ENCODE measurements around the gene CORO2A. TPM values are rescaled to one million over a fixed set of nuclear protein-coding genes. Genes with fewer than 3 reads are reported as not detected.

CORO2A gene
- total and polyA plus RNA-seq, 10 of the 15 experiments (the other 5 are each of a cell fraction or from before 2014, with no cell fraction given), result 1.0 to 5.3 (median 3.5) TPM

- TF ChIP-seq SMAD5 (IDR thresholded peaks at IDR 0.05; ENCODE audit: low read depth) (no peak), SREBF1 (IDR thresholded peaks at IDR 0.05; ENCODE audit: low read length) (no peak), ZBED1 (IDR thresholded peaks at IDR 0.05; ENCODE audit: borderline replicate concordance) (no peak)
- TF ChIP-seq, protein P1, sequence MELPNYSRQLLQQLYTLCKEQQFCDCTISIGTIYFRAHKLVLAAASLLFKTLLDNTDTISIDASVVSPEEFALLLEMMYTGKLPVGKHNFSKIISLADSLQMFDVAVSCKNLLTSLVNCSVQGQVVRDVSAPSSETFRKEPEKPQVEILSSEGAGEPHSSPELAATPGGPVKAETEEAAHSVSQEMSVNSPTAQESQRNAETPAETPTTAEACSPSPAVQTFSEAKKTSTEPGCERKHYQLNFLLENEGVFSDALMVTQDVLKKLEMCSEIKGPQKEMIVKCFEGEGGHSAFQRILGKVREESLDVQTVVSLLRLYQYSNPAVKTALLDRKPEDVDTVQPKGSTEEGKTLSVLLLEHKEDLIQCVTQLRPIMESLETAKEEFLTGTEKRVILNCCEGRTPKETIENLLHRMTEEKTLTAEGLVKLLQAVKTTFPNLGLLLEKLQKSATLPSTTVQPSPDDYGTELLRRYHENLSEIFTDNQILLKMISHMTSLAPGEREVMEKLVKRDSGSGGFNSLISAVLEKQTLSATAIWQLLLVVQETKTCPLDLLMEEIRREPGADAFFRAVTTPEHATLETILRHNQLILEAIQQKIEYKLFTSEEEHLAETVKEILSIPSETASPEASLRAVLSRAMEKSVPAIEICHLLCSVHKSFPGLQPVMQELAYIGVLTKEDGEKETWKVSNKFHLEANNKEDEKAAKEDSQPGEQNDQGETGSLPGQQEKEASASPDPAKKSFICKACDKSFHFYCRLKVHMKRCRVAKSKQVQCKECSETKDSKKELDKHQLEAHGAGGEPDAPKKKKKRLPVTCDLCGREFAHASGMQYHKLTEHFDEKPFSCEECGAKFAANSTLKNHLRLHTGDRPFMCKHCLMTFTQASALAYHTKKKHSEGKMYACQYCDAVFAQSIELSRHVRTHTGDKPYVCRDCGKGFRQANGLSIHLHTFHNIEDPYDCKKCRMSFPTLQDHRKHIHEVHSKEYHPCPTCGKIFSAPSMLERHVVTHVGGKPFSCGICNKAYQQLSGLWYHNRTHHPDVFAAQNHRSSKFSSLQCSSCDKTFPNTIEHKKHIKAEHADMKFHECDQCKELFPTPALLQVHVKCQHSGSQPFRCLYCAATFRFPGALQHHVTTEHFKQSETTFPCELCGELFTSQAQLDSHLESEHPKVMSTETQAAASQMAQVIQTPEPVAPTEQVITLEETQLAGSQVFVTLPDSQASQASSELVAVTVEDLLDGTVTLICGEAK (IDR thresholded peaks at IDR 0.05; ENCODE audit: borderline replicate concordance), result no peak
These were observed 18.0 kb upstream of the CORO2A start (continued) for GRCh38 chr9:98210435-98210834.

DNA sequence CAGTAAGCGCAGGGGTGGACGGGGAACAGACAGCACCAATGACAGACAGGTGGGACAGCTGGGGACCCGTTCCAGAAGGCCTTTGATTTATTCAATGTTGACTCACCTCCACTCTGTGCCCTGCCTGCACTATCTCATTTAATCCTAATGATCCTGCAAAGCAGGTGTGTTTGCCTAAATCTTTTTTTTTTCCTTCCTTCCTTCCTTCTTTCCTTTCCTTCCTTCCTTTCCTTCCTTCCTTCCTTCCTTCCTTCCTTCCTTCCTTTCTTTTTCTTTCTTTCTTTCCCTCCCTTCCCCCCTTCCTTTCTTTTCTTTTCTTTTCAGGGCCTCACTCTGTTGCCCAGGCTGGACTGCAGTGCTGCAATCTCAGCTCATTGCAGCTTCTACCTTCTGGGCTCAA lies 17.1 kb upstream of the CORO2A start:
- 57% methylated on average over 3 of the region's 3 CpGs for WGBS (ENCODE audit: insufficient coverage, insufficient replicate concordance, low lambda C conversion rate, missing lambda C conversion rate)
- POLR2A ChIA-PET, result interaction anchor here (0.7 kb wide), 1 partner anchor 109 kb away, joined by 4 read pairs; no protein-coding TSS in a partner anchor
- BruUV-seq (replicated peaks), result no TSS peak

More for the DNA sequence above, 17.1 kb upstream of the CORO2A start:
- no peak overlapping the region for H3K27ac ChIP-seq (ENCODE audit: control insufficient read depth, insufficient read depth)
- no peaks in the 10 kb centered on the region; a peak in 1 of 4 replicates for H3K27me3 ChIP-seq (replicated peaks in 1 of 2; ENCODE audit: control insufficient read depth in 2 of 2, insufficient read depth in 2 of 2, low read length in 1 of 2)
- no peak overlapping the region for H3K4me2 ChIP-seq (ENCODE audit: control insufficient read depth, insufficient read depth)
- H3K4me1 ChIP-seq (ENCODE audit: control insufficient read depth, insufficient read depth, low read length), result no peaks in the 10 kb centered on the region; the same call in 1 of the 2 replicates
- no peak for DNase-seq (ENCODE audit: low read depth, low spot score)
- in situ Hi-C loops (cut with MboI), result no loop called here
- no peak overlapping the region for H3K4me3 ChIP-seq
- no peak overlapping the region for H3K9ac ChIP-seq (ENCODE audit: control insufficient read depth, insufficient read depth, low read length)
- ChIA-PET CTCF (interaction anchor here (0.5 to 1.6 kb wide), 5 partner anchors 8 to 372 kb away, joined by 3 to 4 read pairs (median 3); no protein-coding TSS in a partner anchor), RAD21 (ENCODE audit: unreplicated experiment) (interaction anchor here (0.6 to 1.7 kb wide), 2 partner anchors 15 to 54 kb away, joined by 4 read pairs; no protein-coding TSS in a partner anchor), SMC1A (ENCODE audit: uncharacterized antibody, unreplicated experiment) (no interaction called here)
- no peak for FAIRE-seq
- no peaks in the 10 kb centered on the region for H3K36me3 ChIP-seq (ENCODE audit: control insufficient read depth in 2 of 2, insufficient read depth in 2 of 2, low read length in 1 of 2)
- no peaks in the 10 kb centered on the region for H3K9me3 ChIP-seq (replicated peaks; ENCODE audit: control insufficient read depth, insufficient read depth, low read length)
- no peak for ATAC-seq
- intact Hi-C loops (cut with micrococcal nuclease; ENCODE audit: unreplicated experiment), result no loop called here
- no peak for TF ChIP-seq SMARCA5 (IDR thresholded peaks at IDR 0.05)
- TF ChIP-seq STAT3 (IDR thresholded peaks at IDR 0.05; ENCODE audit: low read depth, low read length), result no peak
- no peak for TF ChIP-seq E4F1 (IDR thresholded peaks at IDR 0.05; ENCODE audit: borderline replicate concordance, partially characterized antibody)
- no peak for TF ChIP-seq ZNF384 (IDR thresholded peaks at IDR 0.05; ENCODE audit: borderline replicate concordance, low read depth, low read length)
- TF ChIP-seq ZNF207 (IDR thresholded peaks at IDR 0.05; ENCODE audit: borderline replicate concordance), result no peak
- no peak for TF ChIP-seq NFXL1 (IDR thresholded peaks at IDR 0.05; ENCODE audit: borderline replicate concordance)
- no peak for TF ChIP-seq TCF3 (IDR thresholded peaks at IDR 0.05; ENCODE audit: borderline replicate concordance, insufficient read depth, low read depth, low read length)
- TF ChIP-seq HDAC2 (IDR thresholded peaks at IDR 0.05), result no peak
- no peak for TF ChIP-seq NR2F1 (conservative IDR thresholded peaks at IDR 0.05)
- no peak for TF ChIP-seq NRF1 (conservative IDR thresholded peaks at IDR 0.05; ENCODE audit: low read depth, low read length)
- no peak for TF ChIP-seq CEBPB (IDR thresholded peaks at IDR 0.05; ENCODE audit: borderline replicate concordance in 1 of 2, low read depth in 2 of 2, low read length in 2 of 2)
- TF ChIP-seq POLR2AphosphoS2 (IDR thresholded peaks at IDR 0.05; ENCODE audit: low read depth, low read length), result no peak
- H2AFZ ChIP-seq (ENCODE audit: control insufficient read depth, low read depth, low read length), result no peak overlapping the region
- H4K20me1 ChIP-seq (ENCODE audit: control insufficient read depth, insufficient read depth), result no peaks in the 10 kb centered on the region
- no peaks in the 10 kb centered on the region for H3K79me2 ChIP-seq (ENCODE audit: control insufficient read depth, insufficient read depth, low read length)
